Neural progenitor cell (in vitro differentiated cells): ENCODE measurements around the gene KCNN2. TPM values are rescaled to one million over a fixed set of nuclear protein-coding genes. Genes with fewer than 3 reads are reported as not detected.

ENCODE experiments used
- DNase-seq: peaks from one replicate; pipeline ENCODE4 v3.0.0-alpha.2; 2016; ENCODE audit warnings: low spot score
- H2AFZ ChIP-seq: fragments of 200-600 bp; sonication (generic); replicated peaks from 2 replicates; pipeline ENCODE4 v1.6.1; 2016; ENCODE audit warnings: antibody characterized with exemption
- H3F3A ChIP-seq: fragments of 200-600 bp; sonication (generic); 2 replicates; pipeline ENCODE4 v1.6.1; 2016; ENCODE audit warnings: antibody characterized with exemption, low read depth
- H3K27ac ChIP-seq: fragments of 200-600 bp; sonication (generic); 2 replicates; pipeline ENCODE4 v1.5.1; 2016; ENCODE audit warnings: mild to moderate bottlenecking
- H3K27me3 ChIP-seq: fragments of 200-600 bp; sonication (generic); 2 replicates; pipeline ENCODE4 v1.6.1; 2016; ENCODE audit warnings: mild to moderate bottlenecking, moderate library complexity
- H3K36me3 ChIP-seq: fragments of 200-600 bp; sonication (generic); 2 replicates; pipeline ENCODE4 v1.5.1; 2016
- H3K4me1 ChIP-seq: fragments of 200-600 bp; sonication (generic); 2 replicates; pipeline ENCODE4 v1.6.1; 2016; ENCODE audit warnings: mixed run types
- H3K4me2 ChIP-seq: fragments of 200-600 bp; sonication (generic); 2 replicates; pipeline ENCODE4 v1.6.1; 2016
- H3K4me3 ChIP-seq: fragments of 200-600 bp; sonication (generic); 2 replicates; pipeline ENCODE4 v1.5.1; 2016
- H3K79me2 ChIP-seq: fragments of 200-600 bp; sonication (generic); 2 replicates; pipeline ENCODE4 v1.6.1; 2016; ENCODE audit warnings: low read depth
- H3K9ac ChIP-seq: fragments of 200-600 bp; sonication (generic); 2 replicates; pipeline ENCODE4 v1.6.1; 2016
- H3K9me3 ChIP-seq: fragments of 200-600 bp; sonication (generic); 2 replicates; pipeline ENCODE4 v1.5.1; 2016; ENCODE audit warnings: low read depth
- H4K20me1 ChIP-seq: fragments of 200-600 bp; sonication (generic); 2 replicates; pipeline ENCODE4 v1.6.1; 2016; ENCODE audit warnings: low read depth
- H3K27ac Mint-ChIP-seq: 3 replicates; pipeline ENCODE4 v1.8.0; 2021; ENCODE audit warnings: mixed read lengths
- H3K27me3 Mint-ChIP-seq: 2 replicates; pipeline ENCODE4 v1.8.0; 2022; ENCODE audit warnings: low read depth, mild to moderate bottlenecking, inconsistent platforms, moderate library complexity, mixed read lengths; ENCODE audit not compliant: insufficient read depth
- H3K36me3 Mint-ChIP-seq: 3 replicates; pipeline ENCODE4 v1.8.0; 2021; ENCODE audit warnings: mixed read lengths
- H3K4me1 Mint-ChIP-seq: 3 replicates; pipeline ENCODE4 v1.8.0; 2021; ENCODE audit warnings: mixed read lengths
- H3K4me3 Mint-ChIP-seq: 3 replicates; pipeline ENCODE4 v1.8.0; 2021; ENCODE audit warnings: mild to moderate bottlenecking, moderate library complexity, mixed read lengths
- H3K9me3 Mint-ChIP-seq: 3 replicates; pipeline ENCODE4 v1.8.0; 2020; ENCODE audit warnings: mixed read lengths
- EZH2 ChIP-seq: fragments of 200-600 bp; sonication (generic); IDR thresholded peaks from 2 replicates; pipeline ENCODE4 v1.6.1; 2017; ENCODE audit warnings: antibody characterized with exemption, mild to moderate bottlenecking, moderate library complexity
- EZH2phosphoT487 ChIP-seq: fragments of 200-600 bp; sonication (generic); IDR thresholded peaks from 2 replicates; pipeline ENCODE4 v1.6.1; 2017; ENCODE audit warnings: antibody characterized with exemption
- total RNA-seq: library from RNA; depleted of rRNA; stranded (reverse); fragments of >200 nt; gene quantifications from 2 replicates; pipeline ENCODE4 v1.2.3, GENCODE V29; 2015; ENCODE audit warnings: low replicate concordance
- TF ChIP-seq, protein P1 (sequence below): fragments of 200-600 bp; sonication (generic); IDR thresholded peaks from 2 replicates; pipeline ENCODE4 v1.5.1; 2017; ENCODE audit warnings: antibody characterized with exemption, mild to moderate bottlenecking

Gene KCNN2
- total RNA-seq, 1 donor from 2014 or later = 5.2 TPM

- Histone ChIP-seq H3K27ac (peak overlapping the region; percentile 91), H3F3A (peaks cover 20% of the 10 kb centered on the region), H3K79me2 (peaks cover 69% of the 10 kb centered on the region), H3K4me1 (peaks cover 49% of the 10 kb centered on the region), H3K4me2 (peak overlapping the region; percentile 63), H3K4me3 (peak overlapping the region; percentile 14), H3K27me3 (no peaks in the 10 kb centered on the region), H3K9me3 (no peaks in the 10 kb centered on the region), H2AFZ (no peak overlapping the region), H3K36me3 (no peaks in the 10 kb centered on the region), H3K9ac (no peak overlapping the region), H4K20me1 (no peaks in the 10 kb centered on the region)
- Mint-ChIP-seq H3K4me1 (no peaks in the 10 kb centered on the region), H3K4me3 (no peak overlapping the region), H3K27me3 (no peaks in the 10 kb centered on the region), H3K27ac (no peak overlapping the region), H3K9me3 (peaks cover 2% of the 10 kb centered on the region), H3K36me3 (no peaks in the 10 kb centered on the region)
- peak; percentile 62 for DNase-seq
- TF ChIP-seq EZH2phosphoT487 = no peak
- TF ChIP-seq, protein P1, sequence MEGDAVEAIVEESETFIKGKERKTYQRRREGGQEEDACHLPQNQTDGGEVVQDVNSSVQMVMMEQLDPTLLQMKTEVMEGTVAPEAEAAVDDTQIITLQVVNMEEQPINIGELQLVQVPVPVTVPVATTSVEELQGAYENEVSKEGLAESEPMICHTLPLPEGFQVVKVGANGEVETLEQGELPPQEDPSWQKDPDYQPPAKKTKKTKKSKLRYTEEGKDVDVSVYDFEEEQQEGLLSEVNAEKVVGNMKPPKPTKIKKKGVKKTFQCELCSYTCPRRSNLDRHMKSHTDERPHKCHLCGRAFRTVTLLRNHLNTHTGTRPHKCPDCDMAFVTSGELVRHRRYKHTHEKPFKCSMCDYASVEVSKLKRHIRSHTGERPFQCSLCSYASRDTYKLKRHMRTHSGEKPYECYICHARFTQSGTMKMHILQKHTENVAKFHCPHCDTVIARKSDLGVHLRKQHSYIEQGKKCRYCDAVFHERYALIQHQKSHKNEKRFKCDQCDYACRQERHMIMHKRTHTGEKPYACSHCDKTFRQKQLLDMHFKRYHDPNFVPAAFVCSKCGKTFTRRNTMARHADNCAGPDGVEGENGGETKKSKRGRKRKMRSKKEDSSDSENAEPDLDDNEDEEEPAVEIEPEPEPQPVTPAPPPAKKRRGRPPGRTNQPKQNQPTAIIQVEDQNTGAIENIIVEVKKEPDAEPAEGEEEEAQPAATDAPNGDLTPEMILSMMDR = no peak
- no peak for TF ChIP-seq EZH2
Measured at GRCh38 chr5:114434396-114435219, 72.7 kb downstream of the KCNN2 start.

- Histone ChIP-seq H3F3A (peaks cover 20% of the 10 kb centered on the region), H2AFZ (no peak overlapping the region), H3K36me3 (no peaks in the 10 kb centered on the region), H3K4me3 (no peak overlapping the region), H3K4me2 (peak overlapping the region; percentile 63), H3K79me2 (peaks cover 64% of the 10 kb centered on the region), H4K20me1 (no peaks in the 10 kb centered on the region), H3K27me3 (no peaks in the 10 kb centered on the region), H3K9me3 (no peaks in the 10 kb centered on the region), H3K9ac (no peak overlapping the region), H3K27ac (peak overlapping the region; percentile 91), H3K4me1 (peaks cover 49% of the 10 kb centered on the region)
- Mint-ChIP-seq H3K27me3 (no peaks in the 10 kb centered on the region), H3K4me3 (no peak overlapping the region), H3K9me3 (peaks cover 2% of the 10 kb centered on the region), H3K36me3 (no peaks in the 10 kb centered on the region), H3K27ac (no peak overlapping the region), H3K4me1 (no peaks in the 10 kb centered on the region)
- DNase-seq = no peak
- TF ChIP-seq, protein P1 = no peak
- TF ChIP-seq EZH2phosphoT487 (no peak), EZH2 (no peak)
Measured at GRCh38 chr5:114435220-114435481, 73.3 kb downstream of the KCNN2 start.

GRCh38 chr5:114435885-114436299 lies 74.0 kb downstream of the KCNN2 start:
- H3K9me3 Mint-ChIP-seq = peaks cover 2% of the 10 kb centered on the region
- H4K20me1 ChIP-seq = no peaks in the 10 kb centered on the region
- no peak overlapping the region for H2AFZ ChIP-seq
- H3K4me3 ChIP-seq = no peak overlapping the region
- no peaks in the 10 kb centered on the region for H3K27me3 ChIP-seq
- no peaks in the 10 kb centered on the region for H3K9me3 ChIP-seq
- no peaks in the 10 kb centered on the region for H3K4me1 Mint-ChIP-seq
- H3K27me3 Mint-ChIP-seq = no peaks in the 10 kb centered on the region
- H3K27ac Mint-ChIP-seq = no peak overlapping the region
- H3K79me2 ChIP-seq = peaks cover 60% of the 10 kb centered on the region
- peaks cover 49% of the 10 kb centered on the region for H3K4me1 ChIP-seq
- H3K36me3 ChIP-seq = no peaks in the 10 kb centered on the region
- peak overlapping the region; percentile 91 for H3K27ac ChIP-seq
- DNase-seq = no peak
- TF ChIP-seq, protein P1 = no peak
- TF ChIP-seq EZH2phosphoT487 = no peak
- TF ChIP-seq EZH2 = no peak
- no peaks in the 10 kb centered on the region for H3K36me3 Mint-ChIP-seq
- no peak overlapping the region for H3K9ac ChIP-seq
- H3K4me2 ChIP-seq = peak overlapping the region; percentile 8
- no peak overlapping the region for H3K4me3 Mint-ChIP-seq
- peaks cover 20% of the 10 kb centered on the region for H3F3A ChIP-seq
